Panc1 (cell line): Measurements from ENCODE around the gene WIPF2. TPM values are rescaled to one million over a fixed set of nuclear protein-coding genes. Genes with fewer than 3 reads are reported as not detected.
"Not testable (repeated sequence)": the region's sequence is repeated elsewhere in the genome, so short reads cannot be mapped to it uniquely, and the experiment has no call there.

Experiments
- ATAC-seq: fragments of 200-7000 bp; cut with Tn5 transposase; 2 replicates; pipeline ENCODE4 v1.9.1; 2020; ENCODE audit warnings: mild to moderate bottlenecking, moderate library complexity
- BruUV-seq: library from RNA; stranded (reverse); fragments of 400-500 nt; replicated peaks from 2 replicates; lab custom pipeline; 2021; lab: Mats Ljungman, UMichigan
- CTCF ChIA-PET: fragments of 300-600 bp; sonication (Branson Sonifier 250); formaldehyde crosslinking; loops from one replicate; lab custom pipeline; 2022; ENCODE audit warnings: antibody characterized with exemption; lab: Charles Lee
- POLR2A ChIA-PET: fragments of 300-600 bp; sonication (Branson Sonifier 250); formaldehyde crosslinking; loops from one replicate; lab custom pipeline; 2022; ENCODE audit warnings: antibody characterized with exemption; lab: Charles Lee
- DNase-seq: peaks from one replicate; pipeline ENCODE4 v3.0.0-alpha.2; 2010; ENCODE audit warnings: low read depth, low spot score
- H3K27ac ChIP-seq: 2 replicates; pipeline ENCODE4 v1.5.1; 2011; ENCODE audit warnings: mild to moderate bottlenecking, low read length, inconsistent platforms
- H3K27me3 ChIP-seq: fragments of 200-500 bp; sonication (Bioruptor generic); 2 replicates; pipeline ENCODE4 v1.6.0; 2014; ENCODE audit warnings: low read length, inconsistent platforms; ENCODE audit not compliant: control insufficient read depth, insufficient read depth
- H3K36me3 ChIP-seq: fragments of 200-500 bp; sonication (Bioruptor generic); 2 replicates; pipeline ENCODE4 v1.5.1; 2014; ENCODE audit warnings: inconsistent platforms, mild to moderate bottlenecking, low read length, moderate library complexity; ENCODE audit not compliant: control insufficient read depth, insufficient read depth
- H3K4me1 ChIP-seq: 2 replicates; pipeline ENCODE4 v1.5.1; 2011; ENCODE audit warnings: inconsistent platforms, mild to moderate bottlenecking, low read length, moderate library complexity; ENCODE audit not compliant: control insufficient read depth, insufficient read depth
- H3K4me3 ChIP-seq, 2 experiments: 2 replicates each; pipeline ENCODE4 v1.5.1; 2011 to 2012; ENCODE audit warnings: low read depth in 2 of 2, low read length in 2 of 2, mild to moderate bottlenecking in 2 of 2, inconsistent platforms in 1 of 2, moderate library complexity in 1 of 2
- H3K9me3 ChIP-seq: fragments of 200-500 bp; sonication (Bioruptor generic); 2 replicates; pipeline ENCODE4 v1.5.1; 2014; ENCODE audit warnings: low read depth, mild to moderate bottlenecking, inconsistent platforms, low read length, moderate library complexity; ENCODE audit not compliant: control insufficient read depth, insufficient read depth
- POLR2AphosphoS5 ChIP-seq: IDR thresholded peaks from 2 replicates; pipeline ENCODE4 v1.6.1; 2012; ENCODE audit warnings: mild to moderate bottlenecking, low read depth, low read length, moderate library complexity
- TCF7L2 ChIP-seq: IDR thresholded peaks from 2 replicates; pipeline ENCODE4 v1.6.1; 2011; ENCODE audit warnings: mild to moderate bottlenecking, low read depth, low read length, inconsistent platforms
- in situ Hi-C: cut with HindIII; loops from 2 replicates; pipeline ENCODE4 v1.10.0; 2016; ENCODE audit warnings: low sequenced_read_pairs, low pct_unique_long_range_greater_than_20kb
- intact Hi-C: fragments of 100-400 bp; cut with micrococcal nuclease; formaldehyde crosslinking; loops from one replicate; pipeline ENCODE4 v1.10.0; 2022; ENCODE audit not compliant: unreplicated experiment
- total RNA-seq: library from RNA; stranded (reverse); gene quantifications from one replicate; pipeline ENCODE4 v1.2.1, GENCODE V29; 2021; ENCODE audit not compliant: unreplicated experiment
- TF ChIP-seq, protein P1 (sequence below), 2 experiments: IDR thresholded peaks; 2 replicates each; pipeline ENCODE4 v1.6.1; 2011 to 2012; ENCODE audit warnings: low read depth in 2 of 2, control low read depth in 1 of 2, low read length in 1 of 2, mild to moderate bottlenecking in 1 of 2, moderate library complexity in 1 of 2; ENCODE audit not compliant: insufficient read depth in 1 of 2

WIPF2 gene
- total RNA-seq, 1 experiment from 2014 or later, result 45.9 TPM

DNA sequence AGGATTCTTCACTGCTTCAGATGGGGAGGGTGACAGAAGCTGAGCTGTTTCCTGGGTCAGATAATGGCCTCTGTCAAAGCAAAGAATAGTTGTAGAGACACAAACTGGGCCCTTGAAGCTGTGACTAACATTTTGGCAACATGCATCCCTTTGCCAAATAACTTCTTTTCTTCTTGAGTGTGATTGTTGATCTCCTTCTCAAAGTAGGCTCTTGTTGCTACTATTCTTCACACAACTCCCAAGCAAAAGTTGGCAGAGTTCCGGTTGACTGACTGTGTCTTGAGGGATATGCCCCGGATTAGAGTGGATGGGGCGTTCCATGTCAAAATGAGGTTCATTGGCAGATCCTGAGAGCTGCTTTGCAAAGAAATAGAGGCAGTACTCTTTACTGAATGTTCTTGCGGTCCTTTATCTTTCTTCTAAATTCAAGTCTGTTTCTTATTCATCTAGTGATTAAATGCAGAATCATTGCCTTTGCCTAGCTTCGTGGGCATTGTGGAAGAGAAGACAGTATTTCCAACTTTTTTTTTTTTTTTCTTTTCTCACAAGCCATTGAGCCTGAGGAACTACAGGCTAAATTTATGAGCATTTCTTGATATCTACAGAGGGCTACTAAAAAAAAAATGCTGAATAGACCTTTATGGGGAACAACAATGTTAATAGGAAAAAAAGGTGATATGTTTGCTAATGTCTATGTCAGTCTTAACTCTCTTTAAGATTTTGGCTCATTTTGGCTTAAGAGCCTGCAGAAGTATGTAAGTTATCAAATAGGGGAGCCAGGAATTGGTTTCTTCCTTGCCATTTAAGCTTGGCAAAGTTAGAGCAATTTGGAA is 5.8 kb downstream of the WIPF2 start:
- intact Hi-C loops (no loop called here), in situ Hi-C loops (no loop called here)
- Histone ChIP-seq H3K27me3 (no peaks in the 10 kb centered on the region), H3K36me3 (no peaks in the 10 kb centered on the region), H3K9me3 (no peaks in the 10 kb centered on the region), H3K4me3 (no peak overlapping the region), H3K27ac (0 out of 2 replicates have a peak overlapping the region, but pooled peaks have one; percentile 9), H3K4me1 (no peaks in the 10 kb centered on the region)
- DNase-seq (no peak), ATAC-seq (no peak)
- TF ChIP-seq POLR2AphosphoS5 (no peak), TCF7L2 (no peak)
- ChIA-PET CTCF (no interaction called here), POLR2A (interaction anchor here (0.5 to 0.6 kb wide), 2 partner anchors 48 to 64 kb away, joined by 4 to 5 read pairs; no protein-coding TSS in a partner anchor)
- TSS peak; percentile 22 for BruUV-seq

DNA sequence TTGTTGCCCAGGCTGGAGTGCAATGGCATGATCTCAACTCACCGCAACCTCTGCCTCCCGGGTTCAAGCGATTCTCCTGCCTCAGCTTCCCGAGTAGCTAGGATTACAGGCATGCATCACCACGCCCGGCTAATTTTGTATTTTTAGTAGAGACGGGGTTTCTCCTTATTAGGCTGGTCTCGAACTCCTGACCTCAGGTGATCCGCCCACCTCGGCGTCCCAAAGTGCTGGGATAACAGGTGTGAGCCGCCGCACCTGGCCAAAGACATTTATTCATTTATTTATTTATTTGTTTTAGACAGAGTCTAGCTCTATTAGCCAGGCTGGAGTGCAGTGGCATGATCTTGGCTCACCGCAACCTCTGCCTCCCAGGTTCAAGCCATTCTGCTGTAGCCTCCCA is 10.0 kb downstream of the WIPF2 start:
- H3K27ac ChIP-seq, DNase-seq, intact Hi-C loops, H3K27me3 ChIP-seq, H3K4me3 ChIP-seq, CTCF ChIA-PET, H3K9me3 ChIP-seq, H3K36me3 ChIP-seq, in situ Hi-C loops, H3K4me1 ChIP-seq, ATAC-seq, BruUV-seq: not testable (repeated sequence)
- POLR2A ChIA-PET, result interaction anchor here (0.6 to 0.7 kb wide), 2 partner anchors 13 to 35 kb away, joined by 3 to 10 read pairs; no protein-coding TSS in a partner anchor

DNA sequence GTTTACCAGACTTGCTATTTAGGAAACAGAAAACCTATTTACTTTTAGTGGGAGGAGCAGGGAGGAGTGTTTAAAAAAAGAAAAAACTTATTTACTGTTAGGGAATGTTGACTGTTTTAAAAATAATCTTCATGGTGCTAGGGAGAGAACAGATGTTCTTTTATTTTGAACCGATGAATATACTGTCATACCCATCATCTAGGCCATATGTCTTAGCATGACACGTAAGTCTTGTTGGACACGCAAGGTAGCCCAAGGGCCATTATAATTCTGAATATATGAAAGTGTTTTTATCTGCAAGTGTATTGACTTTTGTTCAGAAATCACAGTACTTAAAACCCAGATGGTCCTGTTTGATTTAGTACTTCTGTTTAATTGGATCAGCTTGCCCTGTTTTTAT is 11.6 kb downstream of the WIPF2 start:
- BruUV-seq, result TSS peak; percentile 68
- TF ChIP-seq, protein P1, sequence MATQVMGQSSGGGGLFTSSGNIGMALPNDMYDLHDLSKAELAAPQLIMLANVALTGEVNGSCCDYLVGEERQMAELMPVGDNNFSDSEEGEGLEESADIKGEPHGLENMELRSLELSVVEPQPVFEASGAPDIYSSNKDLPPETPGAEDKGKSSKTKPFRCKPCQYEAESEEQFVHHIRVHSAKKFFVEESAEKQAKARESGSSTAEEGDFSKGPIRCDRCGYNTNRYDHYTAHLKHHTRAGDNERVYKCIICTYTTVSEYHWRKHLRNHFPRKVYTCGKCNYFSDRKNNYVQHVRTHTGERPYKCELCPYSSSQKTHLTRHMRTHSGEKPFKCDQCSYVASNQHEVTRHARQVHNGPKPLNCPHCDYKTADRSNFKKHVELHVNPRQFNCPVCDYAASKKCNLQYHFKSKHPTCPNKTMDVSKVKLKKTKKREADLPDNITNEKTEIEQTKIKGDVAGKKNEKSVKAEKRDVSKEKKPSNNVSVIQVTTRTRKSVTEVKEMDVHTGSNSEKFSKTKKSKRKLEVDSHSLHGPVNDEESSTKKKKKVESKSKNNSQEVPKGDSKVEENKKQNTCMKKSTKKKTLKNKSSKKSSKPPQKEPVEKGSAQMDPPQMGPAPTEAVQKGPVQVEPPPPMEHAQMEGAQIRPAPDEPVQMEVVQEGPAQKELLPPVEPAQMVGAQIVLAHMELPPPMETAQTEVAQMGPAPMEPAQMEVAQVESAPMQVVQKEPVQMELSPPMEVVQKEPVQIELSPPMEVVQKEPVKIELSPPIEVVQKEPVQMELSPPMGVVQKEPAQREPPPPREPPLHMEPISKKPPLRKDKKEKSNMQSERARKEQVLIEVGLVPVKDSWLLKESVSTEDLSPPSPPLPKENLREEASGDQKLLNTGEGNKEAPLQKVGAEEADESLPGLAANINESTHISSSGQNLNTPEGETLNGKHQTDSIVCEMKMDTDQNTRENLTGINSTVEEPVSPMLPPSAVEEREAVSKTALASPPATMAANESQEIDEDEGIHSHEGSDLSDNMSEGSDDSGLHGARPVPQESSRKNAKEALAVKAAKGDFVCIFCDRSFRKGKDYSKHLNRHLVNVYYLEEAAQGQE (IDR thresholded peaks at IDR 0.05; ENCODE audit: insufficient read depth in 1 of 2, low read depth in 2 of 2, low read length in 1 of 2), result no peak
- no peaks in the 10 kb centered on the region for H3K27me3 ChIP-seq
- ATAC-seq (no peak), DNase-seq (no peak)
- no peaks in the 10 kb centered on the region for H3K9me3 ChIP-seq
- in situ Hi-C loops (no loop called here), intact Hi-C loops (no loop called here)
- no peaks in the 10 kb centered on the region for H3K36me3 ChIP-seq
- no peak overlapping the region for H3K27ac ChIP-seq
- ChIA-PET POLR2A (interaction anchor here (0.8 kb wide), 1 partner anchor 12 kb away, joined by 3 read pairs; no protein-coding TSS in a partner anchor), CTCF (no interaction called here)
- H3K4me3 ChIP-seq, result no peak overlapping the region
- no peaks in the 10 kb centered on the region for H3K4me1 ChIP-seq

DNA sequence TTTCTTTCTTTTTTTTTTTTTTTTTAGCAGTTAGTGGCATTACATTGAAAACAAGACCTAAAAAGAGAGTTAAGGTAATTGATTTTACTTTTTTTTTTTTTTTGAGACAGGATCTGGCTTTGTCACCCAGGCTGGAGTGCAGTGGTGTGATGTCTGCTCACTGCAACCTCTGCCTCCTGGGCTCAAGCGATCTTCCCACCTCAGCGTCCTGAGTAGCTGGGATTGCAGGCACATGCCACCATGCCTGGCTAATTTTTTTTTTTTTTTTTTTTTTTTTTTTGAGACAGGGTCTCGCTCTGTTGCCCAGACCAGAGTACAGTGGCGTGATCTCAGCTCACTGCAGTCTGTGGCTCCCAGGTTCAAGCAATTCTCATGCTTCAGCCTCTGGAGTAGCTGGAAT is 12.8 kb downstream of the WIPF2 start:
- CTCF ChIA-PET, result interaction anchor here (0.6 to 1.2 kb wide), 3 partner anchors 13 to 220 kb away, joined by 4 to 6 read pairs (median 5); no protein-coding TSS in a partner anchor
- ATAC-seq, H3K9me3 ChIP-seq, H3K4me1 ChIP-seq, BruUV-seq, H3K27me3 ChIP-seq, DNase-seq, H3K4me3 ChIP-seq, intact Hi-C loops, H3K27ac ChIP-seq, in situ Hi-C loops, H3K36me3 ChIP-seq: not testable (repeated sequence)
- POLR2A ChIA-PET, result interaction anchor here (0.6 kb wide), 2 partner anchors 29 to 30 kb away, joined by 3 to 4 read pairs; no protein-coding TSS in a partner anchor
